IMR-90 (cell line): Measurements from ENCODE around the gene PAX8. TPM values are rescaled to one million over a fixed set of nuclear protein-coding genes. Genes with fewer than 3 reads are reported as not detected.

Experiments
- ATAC-seq: fragments of 200-7000 bp; cut with Tn5 transposase; 2 replicates; pipeline ENCODE4 v1.9.1; 2020; ENCODE audit warnings: low read depth, mild to moderate bottlenecking, moderate library complexity
- BruUV-seq: library from RNA; stranded (reverse); fragments of 400-500 nt; replicated peaks from 2 replicates; lab custom pipeline; 2021; lab: Mats Ljungman, UMichigan
- CTCF ChIA-PET: fragments of 300-600 bp; formaldehyde crosslinking; extraction: SDS; loops from one replicate; lab custom pipeline; 2021; ENCODE audit warnings: antibody characterized with exemption; lab: Yijun Ruan, JAX
- POLR2A ChIA-PET: fragments of 300-600 bp; sonication (Branson Sonifier 250); formaldehyde crosslinking; loops from one replicate; lab custom pipeline; 2022; ENCODE audit warnings: antibody characterized with exemption; ENCODE audit not compliant: unreplicated experiment; lab: Charles Lee
- DNase-seq: peaks from one replicate; pipeline ENCODE4 v3.0.0; 2013
- H2AFZ ChIP-seq: replicated peaks from 2 replicates; pipeline ENCODE3; 2013; ENCODE audit warnings: low read length, mild to moderate bottlenecking; ENCODE audit not compliant: poor library complexity
- H2AK5ac ChIP-seq: 2 replicates; pipeline ENCODE4 v1.6.1; 2013; ENCODE audit warnings: low read depth, low read length, inconsistent platforms
- H2AK9ac ChIP-seq: replicated peaks from 2 replicates; pipeline ENCODE3; 2013; ENCODE audit warnings: mild to moderate bottlenecking, low read depth, low read length, moderate library complexity; ENCODE audit not compliant: poor library complexity
- H2BK120ac ChIP-seq: 2 replicates; pipeline ENCODE4 v1.6.1; 2013; ENCODE audit warnings: low read depth, low read length, inconsistent platforms
- H2BK15ac ChIP-seq: 3 replicates; pipeline ENCODE4 v1.6.1; 2013; ENCODE audit warnings: low read depth, low read length, inconsistent platforms
- H2BK20ac ChIP-seq: 2 replicates; pipeline ENCODE4 v1.6.1; 2013; ENCODE audit warnings: low read depth, mild to moderate bottlenecking, inconsistent platforms, low read length, moderate library complexity
- H2BK5ac ChIP-seq: 2 replicates; pipeline ENCODE4 v1.6.1; 2013; ENCODE audit warnings: mild to moderate bottlenecking, low read depth, low read length, inconsistent platforms; ENCODE audit not compliant: poor library complexity, severe bottlenecking
- H3K14ac ChIP-seq: replicated peaks from 2 replicates; pipeline ENCODE4 v1.6.1; 2013; ENCODE audit warnings: low read depth, low read length, inconsistent platforms
- H3K18ac ChIP-seq: 2 replicates; pipeline ENCODE4 v1.6.1; 2013; ENCODE audit warnings: low read depth, low read length, control low read depth
- H3K23ac ChIP-seq: 2 replicates; pipeline ENCODE4 v1.6.1; 2013; ENCODE audit warnings: low read depth, low read length, inconsistent platforms
- H3K27ac ChIP-seq: 2 replicates; pipeline ENCODE4 v1.5.1; 2013; ENCODE audit warnings: mild to moderate bottlenecking, control low read depth, low read length; ENCODE audit not compliant: insufficient read depth
- H3K27me3 ChIP-seq: 2 replicates; pipeline ENCODE4 v1.6.1; 2013; ENCODE audit warnings: low read length; ENCODE audit not compliant: control insufficient read depth, insufficient read depth
- H3K36me3 ChIP-seq: 2 replicates; pipeline ENCODE4 v1.6.1; 2013; ENCODE audit warnings: low read length, mixed read lengths; ENCODE audit not compliant: control insufficient read depth, insufficient read depth
- H3K4ac ChIP-seq: 2 replicates; pipeline ENCODE4 v1.6.1; 2013; ENCODE audit warnings: low read depth, low read length, inconsistent platforms
- H3K4me1 ChIP-seq: 2 replicates; pipeline ENCODE4 v1.6.1; 2013; ENCODE audit warnings: low read length, mixed read lengths; ENCODE audit not compliant: control insufficient read depth, insufficient read depth
- H3K4me2 ChIP-seq: 2 replicates; pipeline ENCODE4 v1.6.1; 2013; ENCODE audit warnings: low read depth, mild to moderate bottlenecking, control low read depth, low read length, moderate library complexity
- H3K4me3 ChIP-seq: 2 replicates; pipeline ENCODE4 v1.5.1; 2013; ENCODE audit warnings: low read depth, mild to moderate bottlenecking, control low read depth, low read length, moderate library complexity; ENCODE audit not compliant: insufficient read depth
- H3K56ac ChIP-seq: 2 replicates; pipeline ENCODE4 v1.6.1; 2013; ENCODE audit warnings: low read length, inconsistent platforms; ENCODE audit not compliant: insufficient read depth; ENCODE audit errors: extremely low read depth
- H3K79me1 ChIP-seq, 2 experiments: 2 replicates each; pipeline ENCODE4 v1.6.1; 2013; ENCODE audit warnings: low read length in 2 of 2, inconsistent platforms in 1 of 2, low read depth in 1 of 2
- H3K9ac ChIP-seq: 2 replicates; pipeline ENCODE4 v1.6.1; 2013; ENCODE audit warnings: low read depth, low read length, control low read depth
- H3K9me1 ChIP-seq: 2 replicates; pipeline ENCODE4 v1.6.1; 2013; ENCODE audit warnings: low read length, inconsistent platforms; ENCODE audit not compliant: insufficient read depth
- H3K9me3 ChIP-seq: 2 replicates; pipeline ENCODE4 v1.6.1; 2013; ENCODE audit warnings: low read length; ENCODE audit not compliant: control insufficient read depth, insufficient read depth
- H4K20me1 ChIP-seq: 2 replicates; pipeline ENCODE4 v1.6.1; 2013; ENCODE audit warnings: low read length, inconsistent platforms; ENCODE audit not compliant: insufficient read depth
- H4K5ac ChIP-seq: 2 replicates; pipeline ENCODE4 v1.6.1; 2013; ENCODE audit warnings: mild to moderate bottlenecking, low read depth, low read length, control low read depth
- H4K8ac ChIP-seq, 2 experiments: 2 replicates each; pipeline ENCODE4 v1.6.1; 2013; ENCODE audit warnings: low read depth in 2 of 2, low read length in 2 of 2, control low read depth in 1 of 2, inconsistent platforms in 1 of 2
- H4K91ac ChIP-seq: 2 replicates; pipeline ENCODE4 v1.6.1; 2013; ENCODE audit warnings: low read depth, low read length, inconsistent platforms; ENCODE audit not compliant: insufficient read depth
- CEBPB ChIP-seq: IDR thresholded peaks from 2 replicates; pipeline ENCODE4 v1.6.1; 2012; ENCODE audit warnings: low read depth, low read length, improper control_type of control experiment
- POLR2A ChIP-seq: IDR thresholded peaks from 2 replicates; pipeline ENCODE4 v1.6.1; 2012; ENCODE audit warnings: mild to moderate bottlenecking, low read depth, low read length
- WGBS, 2 experiments: methylation state at CpG; one replicate each; pipeline versions ENCODE4 v1.1.5 to v1.1.7; 2013; ENCODE audit warnings: missing lambda C conversion rate in 2 of 2; ENCODE audit not compliant: insufficient read length in 1 of 2; ENCODE audit errors: extremely low coverage in 2 of 2; 5-methylcytosine and 5-hydroxymethylcytosine counted together
- dilution Hi-C: fragments of 300-500 bp; cut with HindIII; formaldehyde crosslinking; loops from one replicate; pipeline ENCODE4 v1.14.3; 2018; ENCODE audit warnings: low sequenced_read_pairs; ENCODE audit not compliant: unreplicated experiment
- in situ Hi-C: fragments of 300-500 bp; cut with MboI; formaldehyde crosslinking; loops from 3 replicates; pipeline ENCODE4 v1.14.3; 2019; ENCODE audit warnings: low sequenced_read_pairs, inconsistent platforms, mixed read lengths
- intact Hi-C: fragments of 100-400 bp; cut with micrococcal nuclease; formaldehyde crosslinking; loops from 2 replicates; pipeline ENCODE4 v1.10.0; 2022
- polyA plus RNA-seq, 3 experiments: library from polyadenylated mRNA; depleted of rRNA; stranded (reverse); fragments of >200 nt; gene quantifications; 2 replicates each; pipeline ENCODE4 v1.2.3, GENCODE V29; 2012; ENCODE audit warnings: low replicate concordance in 1 of 3
- total RNA-seq: library from RNA; depleted of rRNA; stranded (reverse); fragments of >200 nt; gene quantifications from 2 replicates; pipeline ENCODE4 v1.2.3, GENCODE V29; 2012

Gene PAX8
- total and polyA plus RNA-seq, 2 of the 4 experiments (the other 2 are of a cell fraction), result 0.18 to 1.5 TPM

DNA sequence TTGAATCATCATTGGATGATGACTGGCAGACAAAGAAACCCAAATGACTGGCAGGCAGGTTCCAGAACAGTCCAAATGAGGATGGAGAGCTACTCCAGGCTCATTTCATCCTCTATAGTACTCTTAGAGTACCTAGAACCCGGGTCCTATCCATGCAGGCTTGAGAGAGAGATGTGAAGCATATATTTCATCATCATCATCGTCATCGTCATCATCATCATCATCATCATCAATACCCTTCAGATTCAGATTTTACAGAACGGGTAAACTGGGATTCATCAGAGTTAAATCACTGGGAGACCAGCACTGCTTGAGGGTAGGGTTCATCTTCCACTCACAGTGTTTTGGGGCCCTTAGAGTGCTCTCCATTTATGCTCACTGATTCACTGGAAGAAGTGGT is 52.3 kb downstream of the PAX8 start:
- Histone ChIP-seq H4K20me1 (no peaks in the 10 kb centered on the region), H3K4me1 (no peaks in the 10 kb centered on the region), H4K5ac (no peak overlapping the region), H3K56ac (no peak overlapping the region), H2AK9ac (no peak overlapping the region), H3K4ac (no peak overlapping the region), H3K9me3 (no peaks in the 10 kb centered on the region), H3K27ac (no peak overlapping the region), H3K4me2 (no peak overlapping the region), H4K8ac (no peak overlapping the region), H3K79me1 (no peaks in the 10 kb centered on the region), H2AK5ac (no peak overlapping the region), H2BK5ac (no peak overlapping the region), H2AFZ (no peak overlapping the region), H2BK120ac (no peak overlapping the region), H3K27me3 (peaks cover 9% of the 10 kb centered on the region), H3K4me3 (no peak overlapping the region), H3K9ac (no peak overlapping the region), H2BK20ac (no peak overlapping the region), H3K18ac (no peak overlapping the region), H3K9me1 (no peaks in the 10 kb centered on the region), H2BK15ac (no peak overlapping the region), H4K91ac (no peak overlapping the region), H3K23ac (no peak overlapping the region), H3K14ac (no peak overlapping the region), H3K36me3 (no peaks in the 10 kb centered on the region)
- POLR2A ChIA-PET, result no interaction called here
- no CpG with 5 or more reads among the region's 4 CpGs for WGBS, 2 experiments
- intact Hi-C loops, result no loop called here
- TF ChIP-seq CEBPB (peak; percentile 39; the same call in 1 of the 2 replicates), POLR2A (no peak)
- dilution Hi-C loops, result no loop called here
- no peak for ATAC-seq
- in situ Hi-C loops, result no loop called here
- CTCF ChIA-PET, result no interaction called here
- no peak for DNase-seq
- no TSS peak for BruUV-seq
